Suprapubic skin (tissue), 4 donors: ENCODE data around the gene MARCHF10.

Experiments
- CTCF ChIP-seq, 2 donors: fragments of 200-600 bp in 1 of 2; fragments of 450-650 bp in 1 of 2; sonication (generic) in 1 of 2; IDR thresholded peaks; one replicate each; pipeline ENCODE4 v1.5.1; 2016 to 2019; ENCODE audit warnings: antibody characterized with exemption in 2 of 2, mild to moderate bottlenecking in 1 of 2, moderate library complexity in 1 of 2
- POLR2A ChIP-seq, 2 donors: fragments of 450-650 bp; IDR thresholded peaks; one replicate each; pipeline ENCODE4 v1.6.1; 2017; ENCODE audit warnings: antibody characterized with exemption in 2 of 2, mild to moderate bottlenecking in 2 of 2, moderate library complexity in 2 of 2
- POLR2AphosphoS5 ChIP-seq, 3 donors: sonication (generic); formaldehyde crosslinking; IDR thresholded peaks; one replicate each; pipeline ENCODE4 v1.6.1; 2017; ENCODE audit warnings: antibody characterized with exemption in 3 of 3

GRCh38 chr17:62675260-62675659 is 132.9 kb downstream of the MARCHF10 start:
- TF ChIP-seq CTCF (IDR thresholded peaks at IDR 0.05), result no peak
- no peak for TF ChIP-seq POLR2AphosphoS5 (IDR thresholded peaks at IDR 0.05)
- no peak for TF ChIP-seq POLR2A (IDR thresholded peaks at IDR 0.05)
